Immature natural killer cell (primary cell): ENCODE results near the gene SYNE1. TPM values are rescaled to one million over a fixed set of nuclear protein-coding genes. Genes with fewer than 3 reads are reported as not detected.
A peak's percentile ranks its signal among the peaks of the same experiment; 100 is the strongest.

Source experiments
- DNase-seq, 3 donors: peaks; one replicate each; pipeline ENCODE4 v3.0.0; 2022; ENCODE audit warnings: mixed read lengths in 1 of 3
- H3K27ac Mint-ChIP-seq, 6 donors: one replicate each; pipeline ENCODE4 v1.8.0; 2020; ENCODE audit warnings: mixed read lengths in 6 of 6, mild to moderate bottlenecking in 5 of 6, inconsistent platforms in 4 of 6, moderate library complexity in 3 of 6
- H3K27me3 Mint-ChIP-seq, 3 donors: one replicate each; pipeline ENCODE4 v1.8.0; 2020 to 2021; ENCODE audit warnings: low read depth in 3 of 3, mild to moderate bottlenecking in 3 of 3, mixed read lengths in 3 of 3, moderate library complexity in 3 of 3, inconsistent platforms in 1 of 3
- H3K36me3 Mint-ChIP-seq, 3 donors: one replicate each; pipeline ENCODE4 v1.8.0; 2020; ENCODE audit warnings: mixed read lengths in 3 of 3, inconsistent platforms in 2 of 3, mild to moderate bottlenecking in 2 of 3
- H3K4me1 Mint-ChIP-seq, 2 donors: one replicate each; pipeline ENCODE4 v1.8.0; 2020; ENCODE audit warnings: inconsistent platforms in 2 of 2, mild to moderate bottlenecking in 2 of 2, mixed read lengths in 2 of 2, moderate library complexity in 1 of 2
- H3K4me3 Mint-ChIP-seq, 5 donors: one replicate each; pipeline ENCODE4 v1.8.0; 2020; ENCODE audit warnings: mild to moderate bottlenecking in 5 of 5, mixed read lengths in 5 of 5, inconsistent platforms in 3 of 5, moderate library complexity in 3 of 5
- H3K9me3 Mint-ChIP-seq, 6 donors: one replicate each; pipeline ENCODE4 v1.8.0; 2020; ENCODE audit warnings: mild to moderate bottlenecking in 6 of 6, mixed read lengths in 6 of 6, inconsistent platforms in 4 of 6, moderate library complexity in 3 of 6
- polyA plus RNA-seq, 3 donors: library from polyadenylated mRNA; unstranded; fragments of 300-500 nt; fragmentation: Illumina TruSeq; gene quantifications; one replicate each; pipeline ENCODE4 v1.2.3, GENCODE V29; 2021

Gene SYNE1
- polyA plus RNA-seq, 3 donors from 2014 or later, result 25.9 to 117 (median 27.9) TPM

GRCh38 chr6:152170702-152171667, 466.2 kb downstream of the SYNE1 start:
- H3K36me3 Mint-ChIP-seq, result peaks cover 4 to 54% (median 34%) of the 10 kb centered on the region in 3 donors
- peak in 2 of 3 donors; percentile 30 to 75 for DNase-seq
- peaks cover 0 to 1% (median 0%) of the 10 kb centered on the region in 3 donors for H3K27me3 Mint-ChIP-seq
- no peaks in the 10 kb centered on the region for H3K9me3 Mint-ChIP-seq
- H3K4me3 Mint-ChIP-seq, result peak overlapping the region in 4 of 5 donors; percentile 4 to 88 (median 30)
- H3K27ac Mint-ChIP-seq, result peak overlapping the region; percentile 84 to 99 (median 88)
- H3K4me1 Mint-ChIP-seq, result peaks cover 9 to 51% of the 10 kb centered on the region in 2 donors

- no peak for DNase-seq
- Mint-ChIP-seq H3K4me1 (peaks cover 9 to 51% of the 10 kb centered on the region in 2 donors), H3K9me3 (no peaks in the 10 kb centered on the region), H3K27me3 (peaks cover 0 to 1% (median 0%) of the 10 kb centered on the region in 3 donors), H3K27ac (peak overlapping the region; percentile 20 to 99 (median 86)), H3K36me3 (peaks cover 0 to 50% (median 33%) of the 10 kb centered on the region in 3 donors), H3K4me3 (peak overlapping the region in 1 of 5 donors; percentile 88)
Observed at GRCh38 chr6:152170313-152170701, 466.9 kb downstream of the SYNE1 start.

DNA sequence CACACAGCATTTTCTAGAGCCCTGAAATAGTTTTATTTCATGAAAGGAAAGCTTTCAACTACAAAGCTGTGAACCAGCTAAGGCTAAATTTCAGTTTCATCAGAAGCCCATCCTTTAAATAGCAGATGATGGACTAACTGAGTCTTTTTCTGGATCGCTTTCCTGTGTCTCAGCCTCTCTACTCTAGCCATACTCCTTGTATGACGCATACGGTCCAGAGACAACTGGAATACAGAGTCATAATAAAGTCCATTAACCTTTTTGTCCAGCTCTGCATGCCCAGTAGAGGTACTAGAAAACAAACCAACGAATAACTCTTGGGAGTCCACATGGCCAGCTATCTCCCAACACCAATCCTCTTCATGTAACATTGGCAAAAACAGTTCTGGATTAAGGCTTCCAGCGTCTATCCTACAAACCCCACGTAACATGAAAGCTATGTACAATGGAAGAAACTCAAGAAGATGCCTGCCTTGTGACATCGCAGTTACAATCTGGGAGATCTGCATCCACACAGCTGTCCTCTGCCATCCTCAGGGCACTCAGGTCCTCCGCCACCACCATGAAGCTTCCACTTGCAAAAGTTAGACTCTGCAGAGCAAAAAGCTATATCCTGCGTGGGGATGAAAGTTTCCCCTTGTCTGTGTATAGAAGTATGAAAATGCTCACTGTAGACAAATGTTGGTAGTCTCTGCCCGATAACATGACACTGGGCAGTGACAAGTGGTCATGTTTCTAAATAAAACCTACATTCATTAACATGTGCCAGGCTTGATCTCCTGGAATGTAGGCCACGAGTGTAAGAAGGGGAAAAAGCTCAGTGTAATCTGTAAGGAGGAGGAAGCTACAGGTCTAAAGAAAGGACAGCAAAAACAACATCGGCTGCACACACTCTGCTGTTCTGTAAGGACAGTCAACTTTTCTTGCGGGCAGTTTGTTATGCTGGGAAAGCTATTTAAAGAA, 469.2 kb downstream of the SYNE1 start:
- Mint-ChIP-seq H3K27me3 (peaks cover 0 to 3% (median 1%) of the 10 kb centered on the region in 3 donors), H3K27ac (peak overlapping the region; percentile 17 to 85 (median 43)), H3K4me3 (no peak overlapping the region), H3K36me3 (peaks cover 0 to 46% (median 32%) of the 10 kb centered on the region in 3 donors), H3K4me1 (peaks cover 9 to 41% of the 10 kb centered on the region in 2 donors), H3K9me3 (no peaks in the 10 kb centered on the region)
- no peak for DNase-seq

GRCh38 chr6:152166897-152167296, 470.3 kb downstream of the SYNE1 start:
- H3K27ac Mint-ChIP-seq, result no peak overlapping the region
- H3K27me3 Mint-ChIP-seq, result peaks cover 0 to 3% (median 0%) of the 10 kb centered on the region in 3 donors
- H3K4me3 Mint-ChIP-seq, result no peak overlapping the region
- peaks cover 11 to 42% of the 10 kb centered on the region in 2 donors for H3K4me1 Mint-ChIP-seq
- DNase-seq, result no peak
- H3K9me3 Mint-ChIP-seq, result no peaks in the 10 kb centered on the region
- H3K36me3 Mint-ChIP-seq, result peaks cover 0 to 48% (median 38%) of the 10 kb centered on the region in 3 donors

GRCh38 chr6:152166497-152166896, 470.7 kb downstream of the SYNE1 start:
- H3K9me3 Mint-ChIP-seq, result no peaks in the 10 kb centered on the region
- peaks cover 10 to 42% of the 10 kb centered on the region in 2 donors for H3K4me1 Mint-ChIP-seq
- peaks cover 0 to 47% (median 38%) of the 10 kb centered on the region in 3 donors for H3K36me3 Mint-ChIP-seq
- H3K4me3 Mint-ChIP-seq, result no peak overlapping the region
- no peak for DNase-seq
- peak overlapping the region in 2 of 6 donors; percentile 17 to 28 for H3K27ac Mint-ChIP-seq
- peaks cover 0 to 3% (median 0%) of the 10 kb centered on the region in 3 donors for H3K27me3 Mint-ChIP-seq

DNA sequence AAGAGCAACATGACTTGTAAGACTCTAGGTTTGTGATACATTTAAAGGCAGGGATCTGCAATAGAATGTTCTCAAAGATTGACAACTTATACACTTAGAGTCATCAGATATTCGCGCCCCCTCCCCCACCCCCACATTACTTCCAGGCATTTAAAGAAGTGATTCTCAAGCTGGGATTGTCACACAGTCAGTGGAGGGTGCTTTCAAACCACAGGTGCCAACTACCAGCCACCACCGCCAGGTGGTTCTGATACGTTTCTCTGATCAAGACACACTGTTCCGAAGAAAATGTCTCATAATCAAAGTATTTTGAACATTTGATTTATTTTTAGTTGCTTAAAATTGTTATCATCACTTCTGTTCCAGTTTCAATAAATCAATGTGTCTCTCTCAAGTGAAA, 472.2 kb downstream of the SYNE1 start:
- peaks cover 0 to 3% (median 0%) of the 10 kb centered on the region in 3 donors for H3K27me3 Mint-ChIP-seq

DNA sequence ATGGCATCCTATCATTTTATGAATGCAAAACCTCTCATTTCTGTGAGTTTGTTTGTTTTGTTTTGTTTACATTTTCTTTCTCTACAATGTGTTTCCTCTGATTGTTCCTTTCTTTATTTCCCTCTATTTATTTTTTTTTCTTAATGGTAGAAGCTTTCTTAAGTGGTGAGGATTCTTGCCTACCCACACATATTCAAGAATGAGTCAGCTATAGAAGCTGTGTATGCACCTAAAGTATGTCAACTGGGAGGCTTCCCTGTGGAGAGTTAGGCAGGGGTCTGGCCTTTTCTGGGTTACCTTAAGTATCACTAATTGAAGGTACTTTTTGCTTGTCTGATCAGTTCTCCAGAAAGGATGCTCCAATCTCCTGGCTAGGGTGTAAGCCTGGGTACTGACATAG, 475.7 kb downstream of the SYNE1 start:
- Mint-ChIP-seq H3K9me3 (no peaks in the 10 kb centered on the region), H3K4me3 (no peak overlapping the region), H3K36me3 (peaks cover 4 to 32% (median 28%) of the 10 kb centered on the region in 3 donors), H3K27me3 (peaks cover 0 to 5% (median 2%) of the 10 kb centered on the region in 3 donors), H3K4me1 (peaks cover 4 to 17% of the 10 kb centered on the region in 2 donors), H3K27ac (peak overlapping the region; percentile 2 to 63 (median 32))
- DNase-seq, result no peak

More for the DNA sequence above, 472.2 kb downstream of the SYNE1 start:
- H3K4me1 Mint-ChIP-seq, result peaks cover 4 to 29% of the 10 kb centered on the region in 2 donors
- no peak overlapping the region for H3K27ac Mint-ChIP-seq
- DNase-seq, result no peak
- H3K36me3 Mint-ChIP-seq, result peaks cover 0 to 35% (median 34%) of the 10 kb centered on the region in 3 donors
- H3K4me3 Mint-ChIP-seq, result no peak overlapping the region
- H3K9me3 Mint-ChIP-seq, result no peaks in the 10 kb centered on the region

DNA sequence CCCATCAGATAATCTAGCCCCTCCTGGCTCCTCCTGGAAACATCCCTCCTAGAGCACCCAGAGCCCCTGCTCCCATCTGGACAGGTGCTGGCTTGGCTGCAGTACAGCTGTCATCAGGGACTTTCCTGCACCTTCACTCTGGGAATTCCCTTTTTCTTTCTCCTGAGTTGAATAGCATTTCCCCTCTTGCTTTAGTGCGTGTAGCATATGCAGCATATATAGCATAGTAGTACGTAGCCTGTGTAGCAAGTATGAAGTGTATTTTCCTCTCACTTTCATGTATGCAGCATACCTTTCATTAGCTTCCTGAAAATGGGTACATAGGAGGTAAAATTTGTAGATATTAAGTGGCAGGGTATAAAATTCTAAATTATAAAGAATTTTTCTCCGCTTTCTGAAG, 476.8 kb downstream of the SYNE1 start:
- DNase-seq, result no peak
- Mint-ChIP-seq H3K36me3 (peaks cover 4 to 31% (median 22%) of the 10 kb centered on the region in 3 donors), H3K4me1 (peaks cover 4 to 17% of the 10 kb centered on the region in 2 donors), H3K9me3 (no peaks in the 10 kb centered on the region), H3K4me3 (no peak overlapping the region), H3K27ac (peak overlapping the region in 4 of 6 donors; percentile 34 to 68 (median 44)), H3K27me3 (peaks cover 0 to 7% (median 4%) of the 10 kb centered on the region in 3 donors)

GRCh38 chr6:152155792-152156191, 481.4 kb downstream of the SYNE1 start:
- H3K27ac Mint-ChIP-seq, result peak overlapping the region in 3 of 6 donors; percentile 3 to 55 (median 13)
- peak overlapping the region in 1 of 5 donors; percentile 18 for H3K4me3 Mint-ChIP-seq
- H3K9me3 Mint-ChIP-seq, result peaks cover 0 to 2% (median 0%) of the 10 kb centered on the region in 6 donors
- no peak for DNase-seq
- H3K27me3 Mint-ChIP-seq, result peaks cover 0 to 5% (median 4%) of the 10 kb centered on the region in 3 donors
- no peaks in the 10 kb centered on the region for H3K4me1 Mint-ChIP-seq
- peaks cover 13 to 49% (median 15%) of the 10 kb centered on the region in 3 donors for H3K36me3 Mint-ChIP-seq

DNA sequence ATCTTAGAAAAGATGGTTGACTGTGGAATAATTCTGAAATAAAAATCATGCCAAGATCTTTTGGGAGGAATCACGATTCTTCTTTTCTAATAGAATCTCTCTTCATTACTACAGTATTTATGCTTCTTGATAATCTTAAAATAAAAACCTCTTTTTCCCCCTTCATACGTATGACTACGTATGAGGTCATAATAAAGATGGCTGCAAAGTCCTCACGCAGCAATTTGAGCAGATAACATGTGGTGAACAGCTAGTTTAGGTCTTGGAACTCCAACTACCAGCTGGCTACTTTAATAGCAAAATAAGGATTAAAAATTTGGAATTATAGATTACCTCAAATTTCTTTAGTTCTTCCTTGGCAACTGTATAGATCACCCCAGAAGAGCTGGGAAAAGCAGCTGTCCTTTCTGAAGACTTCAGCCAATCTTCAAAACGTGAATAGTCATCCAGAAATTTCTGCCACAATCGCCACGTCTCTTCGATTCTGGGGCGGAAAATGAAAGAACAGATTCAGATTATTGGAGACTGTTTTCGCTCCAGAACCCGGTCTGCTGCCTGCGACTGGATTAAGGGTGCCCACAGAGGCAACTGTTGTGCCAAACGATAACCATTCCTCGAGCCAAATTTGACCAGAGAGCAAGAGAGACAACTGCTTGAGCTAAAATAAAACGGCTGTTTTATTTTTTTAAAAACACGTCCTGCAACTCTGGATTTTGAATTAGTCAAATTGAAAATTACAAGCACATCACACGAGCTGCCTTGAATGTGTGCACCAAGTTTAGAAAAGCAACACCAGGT, 482.4 kb downstream of the SYNE1 start:
- H3K4me1 Mint-ChIP-seq, result no peaks in the 10 kb centered on the region
- H3K27me3 Mint-ChIP-seq, result peaks cover 0 to 5% (median 4%) of the 10 kb centered on the region in 3 donors
- peaks cover 0 to 2% (median 0%) of the 10 kb centered on the region in 6 donors for H3K9me3 Mint-ChIP-seq
- peaks cover 22 to 58% (median 23%) of the 10 kb centered on the region in 3 donors for H3K36me3 Mint-ChIP-seq
- peak overlapping the region in 1 of 6 donors; percentile 43 for H3K27ac Mint-ChIP-seq
- H3K4me3 Mint-ChIP-seq, result no peak overlapping the region
- no peak for DNase-seq

DNA sequence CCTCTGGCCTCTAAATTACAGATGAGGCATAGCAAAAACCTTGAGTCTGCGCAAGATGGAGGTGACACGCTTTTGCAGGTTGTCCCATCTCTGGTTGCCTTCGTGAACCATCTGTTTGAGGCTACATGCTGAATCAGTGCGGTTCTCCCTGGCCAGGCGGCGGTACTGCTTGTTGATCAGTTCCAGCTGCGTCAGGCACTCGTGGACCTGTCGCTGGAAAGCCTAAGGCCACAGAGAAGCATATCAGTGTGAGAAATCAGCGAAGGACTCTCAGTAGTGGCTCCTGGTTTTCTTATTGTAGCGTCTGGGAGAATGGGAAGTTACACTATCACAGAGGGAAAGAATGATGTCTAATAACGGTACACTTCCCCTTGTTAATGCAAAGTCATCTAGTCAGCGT, 485.2 kb downstream of the SYNE1 start:
- DNase-seq, result no peak
- H3K36me3 Mint-ChIP-seq, result peaks cover 35 to 75% (median 36%) of the 10 kb centered on the region in 3 donors

DNA sequence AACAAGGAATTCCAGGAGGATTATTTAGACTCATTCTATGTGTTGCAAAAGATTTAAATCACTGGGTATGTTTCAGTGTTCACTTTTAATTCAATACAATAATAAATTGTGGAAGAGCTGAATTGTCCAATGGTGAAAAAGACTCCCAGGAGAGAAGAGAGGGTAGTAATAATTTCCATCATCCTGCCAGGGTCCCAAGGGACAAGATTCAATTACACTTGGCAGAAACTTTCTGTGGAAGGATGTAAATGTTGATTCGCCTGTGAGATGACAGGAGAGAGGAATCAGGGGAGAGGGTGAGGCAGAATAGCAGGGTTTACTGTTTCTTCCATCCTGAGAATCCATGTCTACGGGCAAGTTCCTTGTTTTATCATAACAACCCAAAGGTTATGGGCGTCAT, 487.0 kb downstream of the SYNE1 start:
- peak overlapping the region in 4 of 6 donors; percentile 4 to 53 (median 27) for H3K27ac Mint-ChIP-seq
- DNase-seq, result no peak
- peaks cover 0 to 6% (median 0%) of the 10 kb centered on the region in 3 donors for H3K27me3 Mint-ChIP-seq
- H3K36me3 Mint-ChIP-seq, result peaks cover 37 to 76% (median 41%) of the 10 kb centered on the region in 3 donors
- H3K4me3 Mint-ChIP-seq, result no peak overlapping the region
- peaks cover 0 to 2% (median 0%) of the 10 kb centered on the region in 6 donors for H3K9me3 Mint-ChIP-seq
- peaks cover 0 to 6% of the 10 kb centered on the region in 2 donors for H3K4me1 Mint-ChIP-seq

More for the DNA sequence above, 485.2 kb downstream of the SYNE1 start:
- Mint-ChIP-seq H3K27ac (peak overlapping the region in 4 of 6 donors; percentile 1 to 58 (median 28)), H3K4me3 (no peak overlapping the region), H3K9me3 (peaks cover 0 to 2% (median 0%) of the 10 kb centered on the region in 6 donors), H3K4me1 (peaks cover 0 to 6% of the 10 kb centered on the region in 2 donors), H3K27me3 (peaks cover 0 to 6% (median 2%) of the 10 kb centered on the region in 3 donors)
